NCI-H2171 treated with DMSO at 0.1 percent for 48 hours (cell line): ENCODE measurements around the gene CERKL.
"Not testable (repeated sequence)": the region's sequence is repeated elsewhere in the genome, so short reads cannot be mapped to it uniquely, and the experiment has no call there.

Experiments
- DNase-seq: peaks from one replicate; lab custom pipeline; 2025; lab: John Stamatoyannopoulos, UW

Gene CERKL, protein sequence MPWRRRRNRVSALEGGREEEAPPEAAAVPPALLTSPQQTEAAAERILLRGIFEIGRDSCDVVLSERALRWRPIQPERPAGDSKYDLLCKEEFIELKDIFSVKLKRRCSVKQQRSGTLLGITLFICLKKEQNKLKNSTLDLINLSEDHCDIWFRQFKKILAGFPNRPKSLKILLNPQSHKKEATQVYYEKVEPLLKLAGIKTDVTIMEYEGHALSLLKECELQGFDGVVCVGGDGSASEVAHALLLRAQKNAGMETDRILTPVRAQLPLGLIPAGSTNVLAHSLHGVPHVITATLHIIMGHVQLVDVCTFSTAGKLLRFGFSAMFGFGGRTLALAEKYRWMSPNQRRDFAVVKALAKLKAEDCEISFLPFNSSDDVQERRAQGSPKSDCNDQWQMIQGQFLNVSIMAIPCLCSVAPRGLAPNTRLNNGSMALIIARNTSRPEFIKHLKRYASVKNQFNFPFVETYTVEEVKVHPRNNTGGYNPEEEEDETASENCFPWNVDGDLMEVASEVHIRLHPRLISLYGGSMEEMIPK

DNA sequence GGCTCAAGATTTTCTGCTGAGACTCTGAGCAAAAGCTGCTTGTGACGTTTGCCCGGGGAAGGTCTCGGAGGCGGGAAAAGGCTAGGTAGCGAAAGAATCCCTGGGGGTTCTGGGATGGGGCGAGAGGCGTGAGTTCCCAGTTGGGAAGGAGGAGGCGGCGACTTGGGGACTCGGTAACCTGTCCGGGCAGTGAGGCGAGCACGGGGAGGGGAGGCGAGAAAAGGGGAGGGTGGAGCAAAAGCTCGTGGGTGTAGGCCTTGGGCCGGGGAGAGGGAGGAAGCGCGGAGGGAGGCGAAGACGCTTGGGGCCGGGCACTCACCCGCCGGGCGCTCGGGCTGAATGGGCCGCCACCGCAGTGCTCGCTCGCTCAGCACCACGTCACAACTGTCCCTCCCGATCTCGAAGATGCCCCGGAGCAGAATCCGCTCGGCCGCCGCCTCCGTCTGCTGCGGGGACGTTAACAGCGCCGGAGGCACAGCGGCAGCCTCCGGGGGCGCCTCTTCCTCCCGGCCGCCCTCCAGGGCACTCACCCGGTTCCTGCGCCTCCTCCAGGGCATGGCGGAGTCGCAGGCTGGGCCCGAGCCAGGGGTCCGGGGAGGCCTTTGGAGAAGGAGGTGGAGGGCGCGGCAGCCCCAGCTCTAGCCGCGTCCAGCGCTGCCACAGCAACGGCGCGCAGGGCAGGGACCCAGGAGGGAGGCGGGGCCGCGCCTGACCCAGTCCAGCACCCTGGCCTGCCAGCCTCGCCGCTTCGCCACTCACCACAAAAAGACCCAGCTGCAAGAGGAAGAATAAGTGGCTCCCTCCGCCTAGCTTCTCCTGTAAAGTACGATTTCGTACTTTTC, at the start of gene CERKL:
Gene CERKL, minus strand, starts transcription at position 656 of the 842 bp plus-strand sequence. Its CDS starts 99 bp downstream, at position 557.
- peak; percentile 83 for DNase-seq

DNA sequence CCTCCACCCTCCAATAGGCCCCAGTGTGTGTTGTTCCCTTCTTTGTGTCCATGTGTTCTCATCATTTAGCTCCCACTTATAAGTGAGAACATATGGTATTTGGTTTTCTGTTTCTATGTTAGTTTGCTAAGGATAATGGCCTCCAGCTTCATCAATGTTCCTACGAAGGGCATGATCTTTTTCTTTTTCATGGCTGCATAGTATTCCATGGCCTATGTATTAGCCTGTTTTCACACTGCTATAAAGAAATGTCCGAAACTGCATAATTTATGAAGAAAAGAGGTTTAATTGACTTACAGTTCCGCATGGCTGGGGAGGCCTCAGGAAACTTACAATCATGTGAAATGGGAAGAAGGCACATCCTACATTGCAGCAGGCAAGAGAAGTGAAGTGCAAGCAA, 45.6 kb upstream of the CERKL start:
- DNase-seq = not testable (repeated sequence)

DNA sequence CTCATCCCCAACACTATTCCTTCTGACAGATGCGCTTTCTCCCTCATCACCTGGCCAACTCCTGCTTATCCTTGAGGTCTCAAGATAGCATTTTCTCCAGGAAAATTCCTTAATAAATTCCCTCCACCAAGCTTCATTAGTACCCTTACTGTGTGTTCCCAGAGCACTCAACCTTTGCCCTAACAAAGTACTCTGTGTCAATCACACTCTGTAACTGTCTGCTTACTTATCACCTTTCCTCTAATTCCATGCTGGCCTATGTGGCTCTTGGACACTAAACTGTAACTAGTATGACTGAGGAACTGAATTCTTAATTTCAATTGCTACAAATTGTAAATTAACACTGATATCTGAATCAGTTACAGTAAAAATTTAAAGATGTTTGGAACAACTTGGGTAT, 41.3 kb upstream of the CERKL start:
- DNase-seq = no peak

DNA sequence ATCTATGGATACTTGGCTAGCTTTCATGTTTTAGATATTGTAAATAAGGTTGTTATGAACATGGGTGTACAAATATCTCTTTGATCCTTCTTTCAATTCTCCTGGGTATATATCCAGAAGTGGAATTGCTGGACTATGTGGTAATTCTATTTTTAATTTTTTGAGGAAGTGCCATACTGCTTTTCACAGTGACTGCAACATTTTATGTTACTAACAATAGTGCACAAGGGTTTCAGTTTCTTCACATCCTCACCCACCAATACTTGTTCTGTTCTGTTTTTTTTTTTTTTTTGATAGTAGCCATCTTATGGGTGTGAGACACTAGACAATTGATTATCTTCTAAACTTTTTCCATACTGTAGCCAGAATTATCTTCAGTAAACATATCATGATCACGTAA, 40.7 kb upstream of the CERKL start:
- no peak for DNase-seq

DNA sequence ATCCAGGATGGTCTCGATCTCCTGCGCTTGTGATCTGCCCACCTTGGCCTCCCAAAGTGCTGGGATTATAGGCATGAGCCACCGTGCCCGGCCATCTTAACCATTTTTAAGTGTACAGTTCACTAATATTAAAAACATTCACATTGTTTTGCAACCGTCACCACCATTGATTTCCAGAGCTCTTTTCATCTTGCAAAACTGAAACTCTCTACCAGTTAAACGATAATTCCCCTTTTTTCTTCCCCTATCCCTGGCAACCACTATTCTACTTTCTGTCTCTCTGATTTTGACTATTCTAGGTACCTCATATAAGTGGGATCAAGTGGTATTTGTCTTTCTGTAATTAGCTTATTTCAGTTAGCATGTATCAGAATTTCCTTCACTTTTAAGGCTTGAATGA, 40.2 kb upstream of the CERKL start:
- DNase-seq = no peak

DNA sequence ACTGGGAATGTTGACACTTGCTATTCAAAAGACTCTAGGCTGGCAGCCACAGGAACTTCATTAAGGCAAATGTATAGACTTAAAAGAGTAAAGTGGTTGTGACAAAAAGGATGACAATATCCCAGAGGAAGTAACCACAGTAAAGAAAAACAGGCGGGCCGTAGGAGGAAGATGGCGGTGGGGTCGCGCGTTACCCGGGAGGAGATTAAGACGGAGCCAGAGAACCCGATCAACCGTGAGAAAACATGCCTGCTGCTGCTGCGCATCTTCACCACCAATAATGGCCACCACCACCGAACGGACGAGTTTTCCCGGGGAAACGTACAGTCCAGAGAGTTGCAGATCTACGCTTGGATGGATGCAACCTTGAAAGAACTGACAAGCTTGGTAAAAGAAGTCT, 37.4 kb upstream of the CERKL start:
- DNase-seq = no peak

DNA sequence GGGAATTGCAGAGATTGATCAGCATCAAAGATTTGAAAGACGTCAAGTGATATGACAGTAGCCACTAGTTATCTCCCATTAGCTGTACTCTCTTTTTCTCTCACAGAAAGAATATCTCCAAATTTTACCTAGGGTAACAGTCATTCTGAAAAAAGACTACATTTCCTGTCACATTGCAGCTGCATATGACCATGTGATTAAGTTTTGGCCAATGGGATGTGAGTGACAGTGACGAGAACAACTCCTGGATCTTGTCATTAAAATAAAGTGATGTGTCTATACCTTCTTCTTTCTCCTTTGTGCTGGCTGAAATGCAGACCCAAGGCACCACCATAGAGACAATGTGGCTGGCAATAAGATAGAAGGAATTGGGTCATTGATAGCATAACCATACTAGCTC, 34.0 kb upstream of the CERKL start:
- DNase-seq = no peak

DNA sequence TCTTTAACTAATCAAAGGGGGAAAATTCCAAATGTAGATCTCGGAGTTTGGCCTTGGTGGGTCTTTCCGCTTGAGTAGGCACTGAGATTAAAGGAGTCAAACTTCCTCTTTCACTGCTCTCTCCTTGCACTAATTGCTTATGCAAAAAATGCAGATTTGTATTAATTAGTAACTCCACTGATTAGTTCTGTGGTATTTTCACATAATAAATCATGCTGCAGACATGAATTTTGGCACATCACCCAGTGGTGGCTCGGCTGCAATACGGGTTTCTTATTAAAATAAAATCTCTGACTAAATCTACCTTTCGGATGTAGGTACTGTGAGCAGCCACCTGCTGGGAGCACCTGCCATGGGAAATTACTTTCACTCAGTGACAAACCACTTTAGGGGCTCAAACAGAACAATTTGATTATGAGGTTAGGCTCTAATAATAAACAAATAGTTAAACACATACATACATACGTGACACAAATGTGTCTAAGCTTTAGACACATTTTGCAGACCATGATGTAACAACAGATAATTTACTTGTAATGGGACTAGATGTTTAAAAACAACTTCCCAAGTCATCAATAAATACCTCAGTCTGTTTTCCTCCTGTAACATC, 29.8 kb upstream of the CERKL start:
- DNase-seq = peak; percentile 77

DNA sequence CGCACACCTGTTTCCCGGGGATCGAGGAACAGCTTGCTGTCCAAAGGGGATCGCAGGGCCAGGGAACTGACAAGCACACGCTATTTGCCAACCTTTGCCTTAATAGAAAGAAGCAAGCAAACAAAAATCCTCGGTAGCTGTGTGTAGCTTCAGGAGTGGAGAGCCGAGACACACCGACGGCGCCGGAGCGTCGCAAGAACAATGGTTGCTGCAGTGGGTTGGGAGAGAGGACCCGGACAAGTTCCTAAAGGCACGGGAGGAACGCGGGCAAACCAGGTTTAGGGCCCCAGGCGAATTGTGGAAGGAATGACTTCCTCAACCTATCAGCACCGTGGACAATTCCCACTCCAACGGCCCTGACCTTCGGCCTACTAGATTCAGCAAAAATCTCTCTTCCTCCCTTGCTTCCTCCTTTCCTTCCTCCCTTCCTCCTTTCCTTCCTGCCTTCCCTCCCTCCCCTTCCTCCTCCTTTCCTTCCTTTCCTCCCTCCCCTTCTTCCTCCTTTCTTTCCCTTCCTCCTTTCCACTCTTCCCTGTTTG, 28.3 kb upstream of the CERKL start:
- DNase-seq = no peak

DNA sequence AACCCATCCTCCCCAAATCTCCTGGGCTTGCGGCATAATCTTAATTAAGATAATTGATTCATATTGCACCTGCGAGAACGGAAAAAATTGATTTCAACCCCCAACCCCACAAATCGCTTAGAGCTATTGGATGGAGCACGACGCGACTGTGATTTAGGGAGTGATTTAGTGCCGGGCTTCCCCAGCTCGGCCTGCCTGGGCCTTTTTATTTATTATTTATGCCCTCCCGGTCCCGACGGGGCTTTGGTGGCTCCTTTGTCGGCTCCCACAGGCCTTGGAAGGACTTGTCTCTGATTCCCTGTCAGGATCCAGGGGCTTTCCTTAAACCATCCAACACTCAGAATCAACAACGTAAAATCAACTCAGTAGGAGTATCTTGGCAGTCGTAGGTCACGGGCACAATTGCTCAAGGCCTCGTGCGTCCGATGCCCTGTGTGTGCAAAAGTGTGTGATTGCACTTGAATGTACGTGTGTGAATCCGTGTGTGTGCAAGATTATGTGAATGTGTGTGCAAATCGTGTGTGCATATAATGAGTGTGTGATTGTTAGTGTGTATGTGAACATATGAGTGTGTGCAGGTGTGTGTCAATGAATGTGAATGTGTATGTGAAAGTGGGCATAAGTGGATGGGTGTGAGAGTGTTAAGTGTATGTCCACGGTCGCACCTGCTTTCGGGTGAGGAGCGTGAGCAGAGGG, 27.7 kb upstream of the CERKL start:
- DNase-seq = no peak

DNA sequence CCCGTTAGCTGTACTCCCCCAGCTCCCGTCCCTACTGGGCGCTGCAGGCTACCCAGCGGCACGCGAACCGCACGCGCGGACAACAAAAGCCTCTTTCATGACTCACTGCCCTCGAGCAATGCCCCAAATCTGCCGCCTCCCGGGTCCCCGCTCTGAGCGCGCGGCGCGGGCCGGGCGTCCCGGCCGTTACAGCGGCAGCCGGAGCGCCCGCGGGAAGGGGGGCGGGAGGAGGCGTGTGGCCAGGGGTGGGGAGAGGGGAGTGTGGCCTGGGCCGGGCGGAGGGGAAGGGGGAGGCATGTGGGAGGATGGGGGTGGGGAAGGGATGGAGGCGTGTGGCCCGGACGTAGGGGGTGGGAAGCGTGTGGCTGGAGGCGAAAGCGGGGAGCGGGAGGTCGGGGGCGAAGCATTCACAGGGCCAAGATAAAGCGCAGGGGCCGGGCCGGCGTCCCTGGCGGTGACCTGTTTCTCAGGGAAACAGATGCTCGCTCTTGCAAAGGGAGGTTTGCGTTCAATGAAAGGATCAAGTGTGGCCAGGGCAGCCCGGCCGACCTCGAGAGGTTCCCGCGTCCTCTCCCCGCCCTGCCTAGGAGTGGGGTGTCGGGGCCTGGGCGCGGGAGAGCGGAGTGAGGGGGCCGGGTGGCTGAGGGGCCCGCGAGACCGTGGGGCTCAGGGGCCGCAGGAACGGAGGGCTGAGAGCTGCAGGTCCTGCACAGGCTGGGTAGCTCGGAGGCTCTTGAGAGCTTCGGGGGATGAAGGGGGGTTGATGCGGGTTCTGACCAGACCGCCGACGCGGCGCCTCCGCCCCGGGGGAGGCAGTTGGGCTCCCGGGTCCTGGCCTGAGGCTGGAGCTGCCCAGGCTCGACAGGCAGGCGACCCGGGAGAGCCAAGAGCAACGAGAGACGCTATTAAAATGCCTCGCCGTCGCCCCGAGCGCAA, 26.9 kb upstream of the CERKL start:
- DNase-seq = no peak

DNA sequence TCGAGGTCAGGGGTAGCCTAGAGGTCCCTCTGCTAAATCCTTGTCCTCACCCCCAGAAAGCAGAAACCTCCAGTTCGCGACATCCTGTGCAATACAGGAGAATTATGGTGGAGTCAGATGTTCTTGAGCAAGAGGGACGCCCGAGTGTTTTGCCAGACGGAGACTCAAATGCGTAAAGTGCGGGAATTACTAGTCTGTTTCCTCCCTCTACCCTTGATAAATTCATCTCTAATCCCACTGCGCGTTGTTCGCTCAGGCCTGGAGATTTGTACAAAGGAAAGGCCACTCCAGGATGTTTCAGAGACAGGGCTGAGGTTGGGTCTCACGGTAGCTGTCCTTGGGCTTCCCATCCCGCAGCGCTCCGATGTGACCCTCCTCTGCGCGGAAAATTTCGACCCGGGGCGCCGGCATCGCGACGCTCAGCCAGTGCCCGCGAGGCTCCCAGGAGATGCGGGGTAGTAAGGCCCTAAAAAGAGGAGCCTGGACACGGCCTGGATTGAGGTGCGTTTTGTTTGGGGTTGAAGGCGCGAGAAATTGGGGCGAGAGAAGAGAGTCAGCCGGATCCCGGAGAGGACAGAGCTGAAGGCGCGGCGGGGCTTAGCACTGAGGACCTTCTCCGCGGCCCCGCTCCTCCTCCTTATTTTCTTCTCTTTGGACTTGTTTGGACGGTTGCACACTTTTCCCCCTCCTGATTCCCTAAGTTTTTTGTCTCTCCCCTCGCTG, 26.1 kb upstream of the CERKL start:
- DNase-seq = no peak

DNA sequence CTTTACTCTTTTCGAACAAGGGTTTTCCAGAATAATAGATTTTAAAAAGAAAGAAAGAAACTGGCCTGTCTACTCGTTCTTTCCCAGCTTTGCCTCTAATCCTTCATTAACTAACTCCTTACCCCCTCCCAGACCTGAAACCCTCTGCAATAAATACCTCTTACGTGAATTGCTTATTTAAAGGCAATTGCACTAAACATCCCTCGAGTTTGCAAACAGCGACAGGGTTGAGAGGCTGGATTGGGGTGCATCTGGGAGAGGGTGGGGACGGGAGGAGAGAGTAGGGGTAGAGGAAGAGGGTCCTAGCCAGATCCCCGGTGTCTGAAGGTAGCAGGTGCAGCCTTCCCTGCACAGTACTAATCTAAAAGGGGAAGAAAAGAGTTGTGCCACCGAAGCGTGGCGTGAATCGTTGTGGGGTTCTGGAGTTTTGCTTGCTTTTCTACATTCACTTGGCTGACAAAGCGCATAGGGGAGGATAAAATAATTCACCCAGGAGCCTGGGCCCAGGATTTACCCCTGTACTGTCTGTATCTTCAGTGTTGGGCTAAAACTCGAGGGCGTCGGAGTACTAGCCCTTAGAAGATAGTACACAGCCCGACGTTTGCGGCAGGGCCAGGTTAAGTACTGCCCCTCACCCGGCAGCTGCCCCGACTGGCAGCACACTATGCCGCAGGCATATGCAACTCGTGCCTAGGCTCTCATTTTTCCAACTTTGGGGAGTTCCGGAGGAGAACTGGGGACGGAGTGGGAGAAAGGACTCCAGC, 25.3 kb upstream of the CERKL start:
- DNase-seq = no peak

DNA sequence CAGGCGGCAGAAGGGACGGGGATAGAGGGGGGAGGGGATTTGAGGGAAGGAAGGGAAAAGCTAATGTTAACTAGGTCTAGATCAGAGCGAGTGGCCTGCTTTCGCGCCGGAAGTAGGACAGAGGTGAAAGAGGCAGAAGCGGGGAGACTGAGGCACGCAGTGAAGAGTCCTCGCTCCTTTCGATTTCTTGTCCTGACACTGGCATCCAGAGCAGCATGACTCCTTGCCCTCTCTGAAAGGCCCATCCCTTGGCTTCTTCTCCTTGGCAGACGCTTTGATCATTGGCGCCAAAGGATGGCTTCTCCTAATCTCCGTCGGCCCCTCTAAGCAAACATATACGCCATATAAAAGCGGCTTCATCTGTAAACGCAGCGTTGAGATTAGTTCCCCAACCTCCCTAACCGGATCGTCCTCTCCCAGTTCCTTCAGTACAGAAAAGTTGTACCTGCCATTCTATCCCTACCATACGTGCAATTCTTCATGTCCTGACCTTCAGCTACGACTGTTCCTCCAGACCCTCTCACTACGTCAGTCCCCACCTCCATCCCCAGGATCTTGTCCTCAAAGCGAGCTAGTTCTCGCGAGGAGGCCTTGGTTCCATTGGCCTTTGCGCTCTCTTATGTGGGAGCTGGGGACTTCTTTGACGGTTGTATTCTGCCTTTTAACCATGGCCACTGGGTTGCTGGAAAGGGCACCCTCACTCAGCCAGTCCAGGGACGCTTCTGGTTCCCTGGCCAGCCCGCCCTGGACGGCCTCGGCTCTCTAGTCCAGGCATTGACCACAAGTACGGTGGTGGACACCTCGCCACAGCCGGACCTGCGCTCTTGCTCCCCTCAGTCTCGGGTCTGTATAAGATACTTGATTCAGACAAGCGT, 24.3 kb upstream of the CERKL start:
- no peak for DNase-seq

DNA sequence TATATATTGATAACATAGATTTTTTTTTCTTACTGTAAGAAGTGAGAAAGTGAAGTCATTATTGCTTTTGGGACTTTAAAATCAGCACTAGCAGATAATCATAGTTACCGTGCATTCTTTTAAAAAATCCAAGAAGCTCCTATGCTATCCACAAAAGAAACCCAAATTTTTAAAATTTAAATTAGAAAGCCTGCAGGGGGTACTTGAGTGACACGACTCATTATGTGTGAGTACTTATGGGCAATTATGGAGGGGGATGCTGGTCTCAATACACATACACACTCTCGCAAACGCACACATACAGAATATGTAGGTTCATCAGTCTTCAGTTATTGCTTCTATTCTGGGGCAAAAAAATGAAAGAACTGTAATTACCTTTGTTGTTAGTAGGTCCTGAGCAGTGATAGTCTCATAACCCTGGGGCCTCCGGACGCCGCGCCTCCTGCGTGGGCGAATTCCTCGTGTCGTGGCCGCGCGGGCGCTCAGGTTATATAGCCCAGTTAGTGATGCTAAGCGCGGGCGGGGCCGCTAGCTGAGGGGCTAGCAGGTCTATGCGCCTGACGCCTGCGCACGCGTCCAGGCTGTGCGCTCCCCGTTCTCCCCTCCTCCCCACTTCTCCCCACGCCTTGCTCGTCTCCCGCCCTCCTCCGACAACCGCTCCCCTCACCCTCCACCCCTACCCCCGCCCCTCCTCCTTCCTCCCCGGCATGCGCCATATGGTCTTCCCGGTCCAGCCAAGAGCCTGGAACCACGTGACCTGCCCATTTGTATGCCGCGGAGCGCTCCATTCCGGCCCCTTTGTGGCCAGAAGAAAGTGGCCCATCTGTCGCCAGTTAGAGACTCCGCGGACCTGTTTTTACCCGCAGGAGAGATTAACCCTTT, 23.4 kb upstream of the CERKL start, which contains the start of gene NEUROD1:
Gene NEUROD1, minus strand, starts transcription at position 463 of the 882 bp plus-strand sequence. CDS start 1,657 bp downstream, outside the sequence.
- peak; percentile 99 for DNase-seq

DNA sequence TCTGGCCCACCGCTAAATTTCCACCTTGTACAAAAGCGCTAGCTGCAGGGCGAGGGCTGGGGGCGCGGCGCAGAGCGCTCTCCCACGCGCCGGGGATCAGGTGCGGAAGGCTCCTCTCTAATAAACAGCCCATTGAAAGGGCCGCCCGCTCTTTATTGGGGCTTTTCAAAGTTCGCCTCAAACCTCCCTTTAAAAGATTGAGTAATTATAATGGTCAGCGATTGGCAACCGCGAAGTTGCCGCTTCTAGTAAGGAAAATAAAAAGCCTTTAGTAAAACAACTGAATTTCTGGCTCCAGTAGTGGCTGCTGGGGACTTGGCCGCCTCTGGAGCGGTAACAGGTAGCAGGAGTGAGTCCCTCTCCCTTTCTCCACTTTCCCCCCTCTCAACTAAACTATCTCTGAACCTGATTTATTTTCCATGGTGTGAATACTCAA, 22.7 kb upstream of the CERKL start:
- no peak for DNase-seq
